ENCODE results near the gene POFUT2.

DNA sequence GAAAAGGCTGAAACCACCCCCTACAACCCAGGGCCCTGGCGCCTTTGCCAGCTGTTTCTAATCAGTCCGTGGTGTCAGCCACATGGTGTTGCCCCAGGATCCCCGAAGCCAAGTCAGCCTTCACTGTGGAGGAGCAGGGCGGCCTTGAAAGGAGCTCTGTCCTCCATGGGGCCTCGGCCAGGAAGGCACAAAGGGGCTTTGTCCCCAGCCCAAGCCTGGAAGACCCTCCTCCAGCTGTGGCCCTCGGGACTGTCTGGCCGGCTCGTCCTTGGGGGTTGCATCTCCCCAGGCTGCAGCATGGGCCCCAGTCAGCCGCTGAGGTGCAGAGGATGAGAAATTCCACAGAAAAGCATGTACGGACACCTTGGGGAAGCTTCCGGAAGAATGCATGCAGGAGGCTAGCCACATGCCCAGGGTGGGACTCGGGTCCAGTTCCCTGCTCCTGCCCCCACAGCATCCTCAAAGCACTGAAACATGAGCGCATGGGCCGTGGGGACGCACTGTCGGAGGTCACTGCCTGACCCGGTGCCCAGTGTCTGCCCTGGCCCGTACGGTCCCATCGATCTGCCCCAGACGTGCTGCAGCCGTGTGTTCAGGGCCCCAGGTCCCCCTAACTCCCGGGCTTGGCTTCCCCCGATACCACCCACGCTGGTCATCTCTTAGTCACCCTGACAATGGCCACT lies 38.6 kb upstream of the POFUT2 start:
- peak in 1 of 2 donors; percentile 15 for TF ChIP-seq POLR2AphosphoS5 (IDR thresholded peaks at IDR 0.05; ENCODE audit: insufficient read depth in 1 of 2, low read depth in 1 of 2)
- TF ChIP-seq, protein P1, sequence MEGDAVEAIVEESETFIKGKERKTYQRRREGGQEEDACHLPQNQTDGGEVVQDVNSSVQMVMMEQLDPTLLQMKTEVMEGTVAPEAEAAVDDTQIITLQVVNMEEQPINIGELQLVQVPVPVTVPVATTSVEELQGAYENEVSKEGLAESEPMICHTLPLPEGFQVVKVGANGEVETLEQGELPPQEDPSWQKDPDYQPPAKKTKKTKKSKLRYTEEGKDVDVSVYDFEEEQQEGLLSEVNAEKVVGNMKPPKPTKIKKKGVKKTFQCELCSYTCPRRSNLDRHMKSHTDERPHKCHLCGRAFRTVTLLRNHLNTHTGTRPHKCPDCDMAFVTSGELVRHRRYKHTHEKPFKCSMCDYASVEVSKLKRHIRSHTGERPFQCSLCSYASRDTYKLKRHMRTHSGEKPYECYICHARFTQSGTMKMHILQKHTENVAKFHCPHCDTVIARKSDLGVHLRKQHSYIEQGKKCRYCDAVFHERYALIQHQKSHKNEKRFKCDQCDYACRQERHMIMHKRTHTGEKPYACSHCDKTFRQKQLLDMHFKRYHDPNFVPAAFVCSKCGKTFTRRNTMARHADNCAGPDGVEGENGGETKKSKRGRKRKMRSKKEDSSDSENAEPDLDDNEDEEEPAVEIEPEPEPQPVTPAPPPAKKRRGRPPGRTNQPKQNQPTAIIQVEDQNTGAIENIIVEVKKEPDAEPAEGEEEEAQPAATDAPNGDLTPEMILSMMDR (IDR thresholded peaks at IDR 0.05): no peak
